HEK293 (cell line): ENCODE measurements around the gene RHBG.

Experiments
- CTCF ChIA-PET: fragments of 350-600 bp; formaldehyde crosslinking; extraction: SDS; loops from one replicate; lab custom pipeline; 2021; ENCODE audit warnings: antibody characterized with exemption; lab: Yijun Ruan, JAX
- POLR2A ChIA-PET: fragments of 300-600 bp; formaldehyde crosslinking; extraction: SDS; loops from one replicate; lab custom pipeline; 2020; ENCODE audit warnings: antibody characterized with exemption, inconsistent platforms; lab: Yijun Ruan, JAX
- H3K27ac ChIP-seq: fragments of 200-500 bp; sonication (Bioruptor generic); 2 replicates; pipeline ENCODE4 v1.5.1; 2014; ENCODE audit warnings: low read depth, low read length, control low read depth, inconsistent platforms; ENCODE audit errors: extremely low read depth
- H3K36me3 ChIP-seq, 2 experiments: fragments of 200-500 bp in 1 of 2; sonication (Bioruptor generic) in 1 of 2; 1 replicate in 1 of 2; 2 replicates in 1 of 2; pipeline ENCODE4 v1.5.1; 2014 to 2017; ENCODE audit warnings: inconsistent platforms in 2 of 2, low read length in 2 of 2; ENCODE audit not compliant: control insufficient read depth in 2 of 2, insufficient read depth in 1 of 2
- H3K4me1 ChIP-seq: fragments of 200-500 bp; sonication (Bioruptor generic); 2 replicates; pipeline ENCODE4 v1.5.1; 2014; ENCODE audit warnings: mild to moderate bottlenecking, low read length, inconsistent platforms; ENCODE audit not compliant: control insufficient read depth, insufficient read depth
- H3K4me3 ChIP-seq: 2 replicates; pipeline ENCODE4 v1.5.1; 2011; ENCODE audit warnings: low read depth, mild to moderate bottlenecking, control low read depth, low read length, moderate library complexity
- H3K9me3 ChIP-seq: fragments of 200-500 bp; sonication (Bioruptor generic); 2 replicates; pipeline ENCODE4 v1.5.1; 2014; ENCODE audit warnings: low read depth, low read length, inconsistent platforms; ENCODE audit not compliant: control insufficient read depth, insufficient read depth
- ATF2 ChIP-seq: fragments of 450-650 bp; formaldehyde crosslinking; IDR thresholded peaks from 2 replicates; pipeline ENCODE4 v1.5.1; 2016; ENCODE audit warnings: missing biosample characterization, missing genetic modification characterization, low read depth
- KLF8 ChIP-seq: fragments of 450-650 bp; formaldehyde crosslinking; IDR thresholded peaks from 2 replicates; pipeline ENCODE4 v1.5.1; 2016; ENCODE audit warnings: missing biosample characterization, missing genetic modification characterization
- OSR2 ChIP-seq: fragments of 450-650 bp; formaldehyde crosslinking; IDR thresholded peaks from 2 replicates; pipeline ENCODE4 v1.5.1; 2016; ENCODE audit warnings: missing biosample characterization, missing genetic modification characterization
- PBX3 ChIP-seq: sonication (generic); formaldehyde crosslinking; IDR thresholded peaks from 2 replicates; pipeline ENCODE4 v1.8.1; 2022; ENCODE audit warnings: mild to moderate bottlenecking, moderate library complexity, missing genetic modification reagents
- REST ChIP-seq: fragments of 450-650 bp; formaldehyde crosslinking; IDR thresholded peaks from 2 replicates; pipeline ENCODE4 v1.5.1; 2016; ENCODE audit warnings: missing biosample characterization, missing genetic modification characterization
- TRIM28 ChIP-seq: IDR thresholded peaks from 2 replicates; pipeline ENCODE4 v1.6.1; 2011; ENCODE audit warnings: low read length, control low read depth, borderline replicate concordance
- ZBTB48 ChIP-seq: fragments of 450-650 bp; formaldehyde crosslinking; IDR thresholded peaks from 2 replicates; pipeline ENCODE4 v1.5.1; 2016; ENCODE audit warnings: missing biosample characterization, missing genetic modification characterization
- ZFHX2 ChIP-seq: fragments of 450-650 bp; formaldehyde crosslinking; conservative IDR thresholded peaks from 2 replicates; pipeline ENCODE4 v1.5.1; 2016; ENCODE audit warnings: missing biosample characterization, missing genetic modification characterization
- ZNF157 ChIP-seq: fragments of 450-650 bp; formaldehyde crosslinking; IDR thresholded peaks from 2 replicates; pipeline ENCODE4 v1.5.1; 2016; ENCODE audit warnings: missing biosample characterization, missing genetic modification characterization
- ZNF2 ChIP-seq: fragments of 450-650 bp; formaldehyde crosslinking; IDR thresholded peaks from 2 replicates; pipeline ENCODE4 v1.5.1; 2016; ENCODE audit warnings: missing biosample characterization, missing genetic modification characterization
- ZNF24 ChIP-seq: fragments of 450-650 bp; formaldehyde crosslinking; IDR thresholded peaks from 2 replicates; pipeline ENCODE4 v1.5.1; 2016; ENCODE audit warnings: missing biosample characterization, missing genetic modification characterization
- ZNF394 ChIP-seq: fragments of 450-650 bp; formaldehyde crosslinking; IDR thresholded peaks from 2 replicates; pipeline ENCODE4 v1.5.1; 2016; ENCODE audit warnings: missing biosample characterization, missing genetic modification characterization, mild to moderate bottlenecking, moderate library complexity, borderline replicate concordance
- ZNF433 ChIP-seq: fragments of 450-650 bp; formaldehyde crosslinking; IDR thresholded peaks from 2 replicates; pipeline ENCODE4 v1.5.1; 2016; ENCODE audit warnings: missing biosample characterization, missing genetic modification characterization, low read depth
- ZNF473 ChIP-seq: fragments of 450-650 bp; formaldehyde crosslinking; IDR thresholded peaks from 2 replicates; pipeline ENCODE4 v1.5.1; 2017; ENCODE audit warnings: missing biosample characterization, missing genetic modification characterization
- ZNF600 ChIP-seq: fragments of 450-650 bp; formaldehyde crosslinking; IDR thresholded peaks from 2 replicates; pipeline ENCODE4 v1.5.1; 2016; ENCODE audit warnings: missing biosample characterization, missing genetic modification characterization
- ZNF645 ChIP-seq: fragments of 450-650 bp; formaldehyde crosslinking; IDR thresholded peaks from 2 replicates; pipeline ENCODE4; 2016; ENCODE audit warnings: missing biosample characterization, missing genetic modification characterization
- ZNF76 ChIP-seq: fragments of 450-650 bp; formaldehyde crosslinking; IDR thresholded peaks from 2 replicates; pipeline ENCODE4; 2016; ENCODE audit warnings: low read depth, missing biosample characterization, missing genetic modification characterization, borderline replicate concordance
- ZSCAN18 ChIP-seq: fragments of 450-650 bp; formaldehyde crosslinking; IDR thresholded peaks from 2 replicates; pipeline ENCODE4 v1.5.1; 2016; ENCODE audit warnings: missing biosample characterization, missing genetic modification characterization
- ZXDB ChIP-seq: fragments of 450-650 bp; formaldehyde crosslinking; IDR thresholded peaks from 2 replicates; pipeline ENCODE4 v1.5.1; 2016; ENCODE audit warnings: missing biosample characterization, missing genetic modification characterization

The RHBG gene

DNA sequence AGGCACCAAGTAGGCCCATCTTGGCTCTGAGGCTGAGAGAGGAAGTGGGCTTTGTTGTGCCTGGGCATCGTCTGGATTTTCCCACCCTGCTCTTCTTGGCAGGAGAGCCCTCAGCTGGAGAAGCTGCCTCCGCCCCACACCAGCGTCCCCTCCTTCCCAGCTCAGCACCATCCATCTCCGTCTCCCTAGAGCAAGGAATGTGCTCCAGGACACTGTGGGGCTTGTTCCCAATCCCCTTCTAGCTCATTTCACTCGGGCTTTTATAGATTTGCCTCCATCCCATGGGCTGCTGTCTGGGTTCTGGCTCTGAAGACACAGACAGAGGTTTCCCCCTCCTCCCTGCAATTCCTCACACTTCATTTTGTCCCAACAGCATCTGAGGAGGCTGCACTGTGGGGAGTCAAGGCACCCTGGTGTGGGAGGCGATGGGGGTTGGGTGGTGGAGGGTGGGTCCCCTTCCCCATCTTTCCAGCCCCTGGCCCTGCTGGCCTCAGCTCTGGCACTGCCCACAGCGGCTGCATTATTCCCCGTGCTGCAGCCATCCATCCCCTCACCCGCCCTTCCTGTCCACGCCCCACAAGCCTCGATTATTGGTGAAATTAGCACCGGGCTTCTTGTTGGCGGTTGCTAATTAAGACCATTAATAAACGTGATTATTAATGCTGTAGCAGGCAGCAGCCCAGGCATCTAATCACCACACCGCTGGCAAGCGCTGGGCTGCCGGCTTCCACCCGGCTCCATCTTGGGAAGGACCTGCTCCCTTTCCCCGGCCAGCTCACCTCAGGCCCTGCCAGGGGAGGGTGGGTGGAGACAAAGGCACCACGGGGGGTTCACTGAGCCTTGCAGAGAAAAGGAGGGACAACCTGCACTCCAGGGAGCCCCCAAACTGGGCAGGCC is 21.7 kb downstream of the RHBG start:
- Histone ChIP-seq H3K9me3 (no peaks in the 10 kb centered on the region), H3K4me3 (no peak overlapping the region), H3K4me1 (no peaks in the 10 kb centered on the region), H3K27ac (no peak overlapping the region), H3K36me3 (no peaks in the 10 kb centered on the region)
- ChIA-PET CTCF (interaction anchor here (0.6 to 17.5 kb wide), 3 partner anchors 15 to 60 kb away, joined by 3 to 439 read pairs (median 3); no protein-coding TSS in a partner anchor), POLR2A (interaction anchor here (0.5 kb wide), 1 partner anchor 22 kb away, joined by 3 read pairs; no protein-coding TSS in a partner anchor)
- peak; percentile 68; the same call in 1 of the 2 replicates for TF ChIP-seq ZBTB48
- no peak for TF ChIP-seq PBX3

DNA sequence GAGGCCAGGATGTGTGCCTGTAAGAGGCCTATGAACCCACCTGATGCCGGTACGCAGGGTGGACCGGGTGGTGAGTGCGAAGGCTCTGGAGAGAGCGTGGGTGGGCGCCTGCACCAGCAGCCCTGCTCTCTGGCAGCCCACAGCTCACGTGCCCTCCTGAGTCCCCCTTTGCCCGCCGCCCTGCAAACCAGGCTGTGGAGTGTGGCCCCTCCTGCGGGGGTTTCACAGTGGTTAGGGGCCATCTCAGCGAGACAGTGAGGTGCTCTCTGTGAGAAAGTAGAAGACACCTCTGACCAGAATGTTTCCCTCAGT is 22.3 kb downstream of the RHBG start:
- H3K36me3 ChIP-seq, result no peaks in the 10 kb centered on the region
- POLR2A ChIA-PET, result no interaction called here
- H3K4me3 ChIP-seq, result no peak overlapping the region
- 0 out of 2 replicates have a peak, but pooled peaks have one; percentile 15 for TF ChIP-seq ZFHX2
- TF ChIP-seq ZNF645 (tag by site-specific recombination), result no peak
- TF ChIP-seq, all 188 proteins: peak for 1
- CTCF ChIA-PET, result interaction anchor here (0.6 to 17.5 kb wide), 3 partner anchors 14 to 59 kb away, joined by 3 to 439 read pairs (median 3); no protein-coding TSS in a partner anchor
- H3K4me1 ChIP-seq, result no peaks in the 10 kb centered on the region
- no peak overlapping the region for H3K27ac ChIP-seq
- H3K9me3 ChIP-seq, result no peaks in the 10 kb centered on the region

- ChIA-PET CTCF (interaction anchor here (0.6 to 17.5 kb wide), 3 partner anchors 15 to 59 kb away, joined by 3 to 439 read pairs (median 3); no protein-coding TSS in a partner anchor), POLR2A (no interaction called here)
- no peaks in the 10 kb centered on the region for H3K36me3 ChIP-seq
- H3K27ac ChIP-seq, result no peak overlapping the region
- no peaks in the 10 kb centered on the region for H3K4me1 ChIP-seq
- TF ChIP-seq TRIM28 (no peak), KLF8 (tag by site-specific recombination) (no peak), ZNF394 (tag by site-specific recombination) (no peak), ZXDB (tag by site-specific recombination) (no peak), OSR2 (tag by site-specific recombination) (no peak), ZNF76 (tag by site-specific recombination) (no peak), ZNF600 (tag by site-specific recombination) (no peak), ZNF157 (no peak), REST (tag by site-specific recombination) (no peak), ZNF433 (tag by site-specific recombination) (no peak), ZNF2 (tag by site-specific recombination) (no peak), ZNF24 (no peak), ZNF473 (tag by site-specific recombination) (no peak), ZNF645 (tag by site-specific recombination) (no peak), ZSCAN18 (tag by site-specific recombination) (no peak), ATF2 (tag by site-specific recombination) (no peak)
- H3K9me3 ChIP-seq, result no peaks in the 10 kb centered on the region
- H3K4me3 ChIP-seq, result no peak overlapping the region
Measured at GRCh38 chr1:156391701-156392100, 22.7 kb downstream of the RHBG start.
